HG02588 (cell line): ENCODE results near the gene SRSF5.
"Not testable (repeated sequence)": the region's sequence is repeated elsewhere in the genome, so short reads cannot be mapped to it uniquely, and the experiment has no call there.

ENCODE experiments used
- ATAC-seq: cut with Tn5 transposase; IDR thresholded peaks from one replicate; pipeline ENCODE4 v1.9.1; 2021; ENCODE audit warnings: mild to moderate bottlenecking, moderate library complexity; ENCODE audit not compliant: unreplicated experiment

Gene SRSF5

DNA sequence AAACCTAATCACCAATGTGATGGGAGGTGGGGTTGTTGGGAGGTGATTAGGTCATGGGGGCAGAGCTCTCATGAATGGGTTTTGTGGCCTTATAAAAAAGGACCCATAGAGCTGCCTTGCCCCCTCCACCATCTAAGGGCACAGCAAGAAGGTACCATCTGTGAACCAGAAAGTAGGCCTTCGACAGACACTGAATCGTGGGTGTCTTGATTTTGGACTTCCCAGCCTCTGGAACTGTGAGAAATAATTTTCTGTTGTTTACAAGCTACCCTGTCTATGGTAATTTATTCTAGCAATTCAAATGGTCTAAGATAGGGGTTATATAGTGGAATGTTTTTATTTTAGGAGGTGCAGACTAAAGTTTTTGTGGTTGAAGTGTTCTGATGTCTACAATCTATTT, 38.0 kb downstream of the SRSF5 start:
- no peak for ATAC-seq

DNA sequence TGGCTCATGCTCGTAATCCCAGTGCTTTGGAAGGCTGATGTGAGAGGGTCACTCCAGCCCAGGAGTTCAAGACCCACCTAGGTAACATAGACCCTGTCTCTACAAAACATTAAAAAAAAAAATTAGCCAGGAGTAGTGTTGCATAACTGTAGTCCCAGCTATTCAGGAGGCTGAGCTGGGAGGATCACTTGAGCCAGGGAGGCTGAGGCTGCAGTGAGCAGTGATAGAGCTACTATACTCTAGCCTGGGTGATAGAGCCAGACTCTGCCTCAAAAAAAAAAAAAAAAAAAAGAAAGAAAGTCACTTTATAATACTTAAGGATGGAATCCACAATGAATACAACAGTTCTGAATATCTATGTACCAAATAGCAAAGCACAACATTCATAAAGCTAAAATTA, 40.2 kb downstream of the SRSF5 start:
- no peak for ATAC-seq

DNA sequence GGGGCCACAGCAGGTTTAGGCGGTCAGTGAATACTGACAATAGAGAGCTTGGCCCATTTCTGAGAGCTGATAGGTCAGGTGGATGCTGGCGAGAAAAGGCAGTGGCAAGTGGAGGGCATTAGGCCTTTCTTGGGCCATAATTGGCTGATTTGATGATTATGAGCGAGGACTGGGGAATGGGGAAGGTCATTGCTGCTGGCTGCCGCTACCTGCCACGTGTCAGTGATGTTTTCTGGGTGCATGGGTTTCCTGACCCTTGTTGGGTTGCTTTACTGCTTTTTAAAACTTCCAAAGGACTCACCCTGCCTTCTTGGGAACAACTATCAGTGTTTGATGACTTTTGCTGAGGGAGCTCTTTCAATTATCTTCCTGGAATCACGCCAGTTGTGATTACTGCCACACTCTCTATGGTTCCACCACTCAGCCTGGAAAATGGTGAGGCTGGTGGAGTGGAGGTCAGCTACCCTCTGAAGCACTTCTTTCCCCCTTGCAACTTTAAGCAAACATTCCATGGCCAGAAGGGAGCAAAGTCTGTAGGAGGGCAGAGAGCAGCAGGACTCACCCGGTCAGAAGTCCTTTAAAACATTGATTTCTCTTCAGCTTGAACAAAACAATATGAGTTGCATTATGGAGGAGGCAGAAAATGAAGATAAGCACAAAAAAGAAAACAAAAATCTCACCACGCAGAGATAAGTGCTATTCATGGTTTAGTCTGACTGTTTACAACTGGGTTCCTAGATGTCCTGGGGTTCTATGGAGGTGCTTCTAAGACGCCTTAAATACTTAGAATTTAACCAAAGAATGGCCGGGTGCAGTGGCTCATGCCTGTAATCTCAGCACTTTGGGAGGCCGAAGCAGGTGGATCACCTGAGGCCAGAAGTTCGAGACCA, 42.2 kb downstream of the SRSF5 start:
- no peak for ATAC-seq

DNA sequence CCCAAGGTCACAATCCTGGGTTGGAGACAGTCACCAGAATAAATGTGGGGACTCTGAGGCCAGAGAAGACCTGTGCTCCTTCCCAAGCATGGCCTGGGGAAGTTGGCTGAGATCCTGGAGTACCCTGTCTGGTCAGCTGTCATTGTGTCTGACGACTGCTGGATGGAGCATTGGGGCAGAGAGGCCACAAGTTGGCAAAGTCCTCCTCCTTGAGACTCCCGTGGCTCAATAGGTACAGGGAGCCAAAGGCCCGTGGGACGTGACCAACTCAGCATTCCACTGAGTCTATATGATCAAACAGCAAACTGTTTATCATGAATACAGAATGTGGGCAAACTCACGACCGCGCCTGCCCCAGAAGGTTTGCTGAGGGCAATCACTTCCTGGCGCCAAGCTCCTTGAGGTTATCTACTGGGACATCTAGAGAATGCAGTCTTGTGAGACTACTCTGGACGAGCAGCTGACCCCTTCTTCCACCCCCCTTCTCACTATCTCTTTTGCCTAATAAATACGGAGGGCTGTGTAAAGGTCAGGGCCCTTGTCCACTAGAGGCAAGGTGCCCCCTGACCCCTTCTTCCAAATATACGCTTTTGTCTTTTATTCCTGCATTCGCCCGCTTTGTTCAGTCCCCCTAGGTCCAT, 44.4 kb downstream of the SRSF5 start:
- ATAC-seq = no peak

DNA sequence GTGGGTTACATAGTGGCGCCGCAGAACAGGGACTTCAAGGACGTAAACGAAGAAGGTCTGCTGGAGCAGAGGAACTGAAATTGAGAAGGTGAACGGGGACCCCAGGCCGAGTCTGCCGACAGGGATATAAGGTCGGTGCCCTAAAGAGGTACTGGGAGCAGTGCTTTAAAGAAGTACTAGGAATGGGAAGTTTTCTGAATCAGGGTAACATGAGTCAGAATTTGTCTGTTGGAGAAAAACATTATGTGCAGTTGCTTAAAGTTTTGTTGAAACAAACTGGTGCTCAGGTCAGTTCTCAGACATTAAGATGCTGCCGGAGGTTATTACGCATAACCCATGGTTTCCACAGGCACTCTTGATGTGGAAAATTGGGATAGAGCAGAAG, 44.9 kb downstream of the SRSF5 start:
- no peak for ATAC-seq

DNA sequence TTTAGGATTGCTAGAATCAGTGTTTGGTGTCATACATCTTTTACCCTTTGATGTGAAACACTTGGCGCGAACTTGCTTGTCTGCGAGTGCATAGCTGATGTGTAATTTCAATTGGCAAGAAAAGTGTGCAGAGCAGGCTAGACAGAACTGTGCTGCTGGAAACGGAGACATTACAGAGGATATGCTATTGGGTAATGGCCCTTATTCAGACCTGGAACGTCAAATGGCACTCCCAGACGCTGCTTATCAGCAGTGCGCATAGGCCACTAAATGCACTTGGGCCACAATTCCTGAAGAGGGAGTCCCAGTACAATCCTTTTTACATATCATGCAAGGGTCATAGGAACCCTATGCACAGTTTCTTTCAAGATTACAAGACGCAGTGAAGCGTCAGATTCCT, 45.8 kb downstream of the SRSF5 start:
- no peak for ATAC-seq

DNA sequence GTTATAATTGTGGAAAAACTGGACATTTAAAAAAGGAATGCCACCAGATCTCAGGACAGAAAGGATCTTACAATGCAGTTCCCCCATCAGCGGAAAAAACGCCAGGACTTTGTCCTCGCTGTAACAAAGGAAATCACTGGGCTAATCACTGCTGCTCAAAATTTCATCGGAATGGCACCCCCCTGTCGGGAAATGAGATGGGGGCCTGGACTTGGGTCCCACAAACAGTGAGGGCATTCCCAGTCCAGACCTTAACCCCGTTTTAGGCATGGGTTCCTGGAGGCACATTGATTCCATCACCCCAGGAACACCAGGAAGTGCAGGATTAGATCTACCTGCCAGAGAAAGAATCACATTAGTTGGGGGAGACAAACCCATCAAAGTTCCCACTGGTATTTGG, 46.4 kb downstream of the SRSF5 start:
- not testable (repeated sequence) for ATAC-seq

DNA sequence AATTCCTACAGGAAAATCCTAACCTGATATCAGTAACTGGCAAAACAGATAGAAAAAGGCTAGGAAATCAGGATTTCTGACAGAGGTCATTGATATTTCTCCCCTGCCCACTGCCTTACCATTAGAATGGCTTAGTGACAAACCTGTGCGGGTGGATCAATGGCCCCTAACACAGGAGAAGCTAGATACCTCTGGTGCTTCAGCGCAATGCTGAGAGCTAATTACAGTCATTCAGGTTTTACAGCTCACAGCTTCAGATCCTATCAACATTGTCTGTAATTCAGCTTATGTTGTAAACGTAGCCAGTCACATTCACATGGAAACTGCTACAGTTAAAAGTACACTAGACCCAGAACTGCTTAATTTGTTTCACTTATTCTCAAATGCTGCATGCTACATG, 47.5 kb downstream of the SRSF5 start:
- no peak for ATAC-seq

DNA sequence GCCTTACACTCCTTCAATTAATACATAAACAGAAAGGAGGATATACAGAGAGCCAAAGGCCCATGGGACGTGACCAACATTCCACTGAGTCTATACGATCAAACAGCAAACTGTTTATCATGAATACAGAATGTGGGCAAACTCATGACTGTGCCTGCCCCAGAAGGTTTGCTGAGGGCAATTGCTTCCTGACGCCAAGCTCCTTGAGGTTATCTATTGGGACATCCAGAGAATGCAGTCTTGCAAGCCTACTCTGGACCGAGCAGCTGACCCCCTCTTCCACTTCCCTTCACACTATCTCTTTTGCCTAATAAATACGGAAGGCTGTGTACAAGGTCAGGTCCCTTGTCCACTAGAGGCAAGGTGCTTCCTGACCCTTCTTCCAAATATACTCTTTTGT, 48.6 kb downstream of the SRSF5 start:
- no peak for ATAC-seq

DNA sequence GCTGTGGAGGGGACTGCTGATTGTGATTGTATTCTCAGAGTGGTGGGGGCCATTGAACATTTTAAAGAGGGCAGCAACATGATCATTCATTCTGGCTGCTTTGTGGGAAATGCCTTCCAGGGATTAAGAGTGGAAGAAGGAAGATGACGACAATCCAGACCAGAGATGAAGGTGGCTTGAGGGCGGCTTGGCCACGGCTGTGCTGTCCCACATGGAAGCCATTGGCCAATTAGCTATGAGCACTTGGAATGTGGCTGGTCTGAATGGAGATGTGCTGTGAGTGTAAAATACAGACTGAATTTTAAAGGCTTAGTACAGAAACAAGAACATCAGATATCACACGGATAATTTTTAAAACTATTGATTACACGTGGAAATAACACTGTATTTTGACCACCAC, 49.3 kb downstream of the SRSF5 start:
- no peak for ATAC-seq

DNA sequence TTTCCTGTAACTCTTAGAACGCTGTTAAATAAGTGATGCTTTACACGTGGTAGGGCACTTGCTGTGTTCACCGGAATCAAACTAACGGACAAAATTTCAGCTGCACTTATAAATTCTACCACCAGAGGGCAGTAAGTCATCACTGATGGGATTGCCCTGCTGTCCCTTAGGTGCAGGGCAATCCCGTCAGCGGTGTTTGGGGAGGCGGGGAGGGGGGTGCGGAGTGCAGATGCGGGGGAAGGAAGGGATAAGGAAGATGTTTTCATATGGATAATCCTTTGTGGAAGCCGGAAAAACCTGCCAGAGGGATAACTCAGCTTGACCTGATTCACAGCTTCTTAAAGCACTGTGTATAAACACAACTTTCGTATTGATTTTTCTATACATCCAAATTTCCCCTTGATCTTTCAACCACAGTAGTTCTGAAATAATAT, 51.8 kb downstream of the SRSF5 start:
- no peak for ATAC-seq

DNA sequence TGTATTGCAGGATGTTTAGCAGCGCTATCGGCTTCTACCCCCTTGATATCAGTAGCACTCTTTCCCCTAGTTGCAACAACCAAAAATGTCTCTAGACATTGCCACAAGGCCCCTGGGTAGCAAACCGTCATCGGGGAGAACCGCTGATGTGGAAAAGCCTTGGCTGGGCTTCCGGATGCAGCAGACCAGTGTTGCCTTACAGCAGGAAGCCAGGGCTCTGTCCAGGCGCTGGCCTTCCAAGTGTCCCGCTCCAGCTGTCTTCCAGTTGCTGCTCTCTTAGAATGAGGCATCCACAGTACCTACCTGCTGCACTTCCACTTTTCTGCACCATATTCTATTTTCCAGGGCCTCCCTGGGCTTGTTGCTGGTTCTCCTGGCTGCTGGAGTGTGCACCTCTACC, 52.7 kb downstream of the SRSF5 start:
- ATAC-seq = no peak

DNA sequence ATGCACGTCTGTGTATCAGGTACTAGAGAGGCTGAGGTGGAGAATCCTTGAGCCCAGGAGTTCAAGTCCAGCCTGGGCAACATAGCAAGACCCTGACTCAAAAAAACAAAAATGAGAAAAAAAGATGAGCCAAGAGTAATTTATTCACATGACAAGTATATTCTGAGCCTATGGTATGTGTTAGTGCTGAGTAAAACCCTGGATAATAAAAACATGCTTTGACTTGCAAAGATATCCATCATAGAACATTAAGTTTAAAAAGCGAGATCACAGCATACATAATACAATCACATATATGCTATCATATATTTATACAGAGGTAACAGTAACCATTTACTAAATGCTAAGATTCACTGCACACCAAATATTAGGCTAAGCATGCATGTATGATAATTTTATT, 54.0 kb downstream of the SRSF5 start:
- no peak for ATAC-seq
